ENCODE data around the gene ACTR6.

GRCh38 chr12:100187857-100188519 is 12.6 kb upstream of the ACTR6 start:
- TF ChIP-seq POLR2A (IDR thresholded peaks at IDR 0.05; ENCODE audit: extremely low read depth, insufficient read length) (no peak), CTCF (IDR thresholded peaks at IDR 0.05; ENCODE audit: low read depth, low read length) (no peak), MAX (IDR thresholded peaks at IDR 0.05; ENCODE audit: low read depth, low read length) (no peak), MYC (IDR thresholded peaks at IDR 0.05; ENCODE audit: low read depth, low read length) (no peak)
